ENCODE measurements around the gene CYTH1.

DNA sequence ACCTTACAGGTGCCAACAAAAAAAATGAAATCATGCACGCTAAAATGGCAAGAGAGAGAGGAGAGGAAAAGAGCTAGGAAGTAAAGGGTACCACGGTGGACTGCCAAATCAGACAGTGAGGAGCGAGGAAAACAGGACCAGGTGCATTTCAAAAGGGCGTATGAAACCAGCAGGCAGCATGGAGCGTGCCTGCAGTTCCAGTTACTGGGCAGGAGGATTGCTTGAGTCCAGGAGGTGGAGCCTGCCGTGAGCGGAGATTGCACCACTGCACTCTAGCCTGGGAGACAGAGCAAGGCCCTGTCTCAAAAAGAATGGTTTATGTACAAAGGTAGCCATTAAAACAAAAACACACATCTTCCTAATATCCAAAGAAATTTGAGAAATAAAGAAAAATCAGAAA is 42.2 kb upstream of the CYTH1 start:
- TF ChIP-seq, protein P1, sequence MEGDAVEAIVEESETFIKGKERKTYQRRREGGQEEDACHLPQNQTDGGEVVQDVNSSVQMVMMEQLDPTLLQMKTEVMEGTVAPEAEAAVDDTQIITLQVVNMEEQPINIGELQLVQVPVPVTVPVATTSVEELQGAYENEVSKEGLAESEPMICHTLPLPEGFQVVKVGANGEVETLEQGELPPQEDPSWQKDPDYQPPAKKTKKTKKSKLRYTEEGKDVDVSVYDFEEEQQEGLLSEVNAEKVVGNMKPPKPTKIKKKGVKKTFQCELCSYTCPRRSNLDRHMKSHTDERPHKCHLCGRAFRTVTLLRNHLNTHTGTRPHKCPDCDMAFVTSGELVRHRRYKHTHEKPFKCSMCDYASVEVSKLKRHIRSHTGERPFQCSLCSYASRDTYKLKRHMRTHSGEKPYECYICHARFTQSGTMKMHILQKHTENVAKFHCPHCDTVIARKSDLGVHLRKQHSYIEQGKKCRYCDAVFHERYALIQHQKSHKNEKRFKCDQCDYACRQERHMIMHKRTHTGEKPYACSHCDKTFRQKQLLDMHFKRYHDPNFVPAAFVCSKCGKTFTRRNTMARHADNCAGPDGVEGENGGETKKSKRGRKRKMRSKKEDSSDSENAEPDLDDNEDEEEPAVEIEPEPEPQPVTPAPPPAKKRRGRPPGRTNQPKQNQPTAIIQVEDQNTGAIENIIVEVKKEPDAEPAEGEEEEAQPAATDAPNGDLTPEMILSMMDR (IDR thresholded peaks at IDR 0.05; ENCODE audit: insufficient read depth, low read depth, low read length): no peak
- TF ChIP-seq EZH2 (IDR thresholded peaks at IDR 0.05; ENCODE audit: insufficient read depth, low read length): no peak

Data from astrocyte (in vitro differentiated cells and primary cell).